CD4-positive, alpha-beta T cell treated with Interleukin-1 beta for 1 hour (primary cell): ENCODE measurements around the gene UQCRH.
A peak's percentile ranks its signal among the peaks of the same experiment; 100 is the strongest.

Source experiments
- DNase-seq, 2 donors: peaks; one replicate each; pipeline ENCODE4 v3.0.0-alpha.2; 2020 to 2022

The UQCRH gene

GRCh38 chr1:46303038-46303871 is at the start of gene UQCRH, which contains the start of gene LRRC41:
UQCRH (plus strand) TSS chr1:46303698; CDS start chr1:46303767, 69 bp downstream.
LRRC41 (minus strand) TSS chr1:46303616; CDS start chr1:46303322, 294 bp downstream.
- peak; percentile 93 to 96 for DNase-seq

DNA sequence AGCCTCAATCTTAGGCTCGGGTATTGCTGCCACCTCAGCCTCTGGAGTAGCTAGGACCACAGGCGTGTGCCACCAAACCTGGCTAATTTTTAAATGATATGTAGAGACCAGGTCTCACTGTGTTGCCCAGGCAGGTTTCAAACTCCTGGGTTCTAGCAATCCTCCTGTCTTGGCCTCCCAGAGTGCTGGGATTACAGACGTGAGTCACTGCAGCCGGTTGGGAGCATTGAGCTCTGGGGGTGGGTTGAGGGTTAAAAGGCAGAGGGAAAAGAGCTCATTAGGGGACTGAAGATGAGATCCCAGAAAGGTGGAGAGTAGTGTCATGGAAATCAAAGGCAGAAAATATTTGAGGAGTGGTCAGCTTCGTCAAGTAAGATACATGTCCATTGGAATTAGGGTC is 48.8 kb upstream of the UQCRH start:
- DNase-seq = no peak

- no peak for DNase-seq
Observed at GRCh38 chr1:46256523-46256922, 47.0 kb upstream of the UQCRH start.

DNA sequence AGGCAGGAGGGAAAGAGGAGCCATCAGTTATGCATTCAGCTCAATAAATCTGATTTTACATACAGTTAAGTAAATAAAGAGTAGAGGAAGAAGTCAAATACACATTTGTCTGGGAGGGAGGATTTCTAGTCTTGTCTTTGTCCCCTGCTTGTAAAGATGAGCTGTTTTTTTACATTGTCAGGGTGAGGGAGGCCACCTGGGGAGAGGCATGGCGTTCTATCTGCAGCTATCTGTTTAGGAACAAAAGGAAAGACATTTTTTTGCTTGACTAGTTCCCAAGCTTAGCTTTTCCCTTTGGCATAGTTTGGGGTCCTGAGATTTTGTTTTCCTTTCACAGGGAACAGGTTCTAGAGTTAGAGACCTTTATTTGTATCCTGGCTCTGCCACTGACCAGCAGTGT is 41.0 kb upstream of the UQCRH start:
- no peak for DNase-seq

GRCh38 chr1:46263146-46263545 is 40.4 kb upstream of the UQCRH start:
- DNase-seq = no peak

GRCh38 chr1:46268578-46268977 is 34.9 kb upstream of the UQCRH start:
- no peak for DNase-seq

DNA sequence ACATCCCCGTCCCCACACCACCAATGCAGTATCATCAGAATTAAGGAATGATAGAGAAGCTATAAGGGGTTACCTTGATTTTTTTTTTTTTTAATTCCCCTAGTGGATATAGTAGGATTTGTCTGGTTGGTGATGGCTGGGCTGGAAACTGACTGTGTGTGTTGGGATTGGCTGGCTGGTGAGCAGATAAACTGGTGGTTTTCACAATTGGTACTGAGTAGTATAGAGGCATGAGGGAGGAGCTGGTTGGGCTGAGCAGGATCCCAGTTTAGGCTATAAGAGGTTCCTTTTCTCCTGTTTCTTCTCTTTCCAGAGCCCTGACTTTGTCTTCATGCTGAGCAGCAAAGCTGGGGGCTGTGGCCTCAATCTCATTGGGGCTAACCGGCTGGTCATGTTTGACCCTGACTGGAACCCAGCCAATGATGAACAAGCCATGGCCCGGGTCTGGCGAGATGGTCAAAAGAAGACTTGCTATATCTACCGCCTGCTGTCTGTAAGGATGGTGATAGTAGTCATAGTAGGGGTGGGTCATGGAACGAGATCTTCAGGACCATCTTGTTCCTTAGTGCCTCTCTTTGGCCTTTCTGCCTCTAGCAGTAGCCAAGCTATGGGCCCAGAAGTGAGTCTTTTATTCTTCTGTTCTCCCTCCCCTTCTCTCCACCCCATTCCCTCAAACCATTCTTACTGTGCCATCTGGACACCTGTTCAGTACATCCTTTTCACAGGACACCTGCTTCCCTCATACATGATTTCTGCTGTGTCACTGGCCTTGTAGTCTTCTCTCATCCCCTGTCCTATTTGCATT is 29.1 kb upstream of the UQCRH start:
- DNase-seq = no peak

GRCh38 chr1:46275030-46275337 is 28.5 kb upstream of the UQCRH start:
- no peak for DNase-seq

DNA sequence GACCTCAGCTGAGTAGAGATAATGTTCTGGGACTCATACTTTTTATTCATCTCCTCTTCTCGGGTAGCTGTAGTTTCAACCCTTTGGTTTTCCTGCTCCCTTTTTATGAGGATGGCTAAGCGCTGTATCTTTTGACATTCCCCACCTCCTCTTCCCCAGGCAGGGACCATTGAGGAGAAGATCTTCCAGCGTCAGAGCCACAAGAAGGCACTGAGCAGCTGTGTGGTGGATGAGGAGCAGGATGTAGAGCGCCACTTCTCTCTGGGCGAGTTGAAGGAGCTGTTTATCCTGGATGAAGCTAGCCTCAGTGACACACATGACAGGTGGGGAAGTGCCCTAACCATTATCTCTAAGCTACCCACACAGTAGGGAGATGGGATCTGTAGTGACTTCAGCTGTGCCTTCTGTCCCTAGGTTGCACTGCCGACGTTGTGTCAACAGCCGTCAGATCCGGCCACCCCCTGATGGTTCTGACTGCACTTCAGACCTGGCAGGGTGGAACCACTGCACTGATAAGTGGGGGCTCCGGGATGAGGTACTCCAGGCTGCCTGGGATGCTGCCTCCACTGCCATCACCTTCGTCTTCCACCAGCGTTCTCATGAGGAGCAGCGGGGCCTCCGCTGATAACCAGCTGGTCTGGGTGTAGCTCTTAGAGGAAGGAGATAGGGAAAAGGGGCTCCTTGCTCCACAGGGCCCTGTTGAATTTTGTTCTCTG is 25.7 kb upstream of the UQCRH start:
- DNase-seq = no peak

DNA sequence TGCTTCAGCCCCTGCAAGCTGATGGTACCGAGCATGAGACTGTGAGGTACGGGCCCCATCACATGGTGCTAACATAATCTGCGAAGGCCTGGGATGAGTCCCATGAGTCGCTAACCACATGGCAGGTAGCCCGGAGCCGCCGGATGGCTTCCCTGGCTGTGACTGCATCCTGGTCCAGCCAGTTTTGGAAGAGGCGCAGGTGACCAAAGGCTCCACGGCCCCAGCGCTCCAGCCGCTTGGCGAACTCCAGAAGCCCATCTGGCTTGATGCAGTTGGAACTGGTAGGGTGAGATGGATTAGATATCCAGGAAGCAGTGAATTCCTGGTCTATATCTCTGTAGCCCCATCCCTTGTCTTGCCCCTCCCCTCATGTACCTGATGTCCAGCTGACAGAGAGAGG is 24.7 kb upstream of the UQCRH start:
- no peak for DNase-seq

GRCh38 chr1:46280092-46280491 is 23.4 kb upstream of the UQCRH start:
- DNase-seq = no peak

DNA sequence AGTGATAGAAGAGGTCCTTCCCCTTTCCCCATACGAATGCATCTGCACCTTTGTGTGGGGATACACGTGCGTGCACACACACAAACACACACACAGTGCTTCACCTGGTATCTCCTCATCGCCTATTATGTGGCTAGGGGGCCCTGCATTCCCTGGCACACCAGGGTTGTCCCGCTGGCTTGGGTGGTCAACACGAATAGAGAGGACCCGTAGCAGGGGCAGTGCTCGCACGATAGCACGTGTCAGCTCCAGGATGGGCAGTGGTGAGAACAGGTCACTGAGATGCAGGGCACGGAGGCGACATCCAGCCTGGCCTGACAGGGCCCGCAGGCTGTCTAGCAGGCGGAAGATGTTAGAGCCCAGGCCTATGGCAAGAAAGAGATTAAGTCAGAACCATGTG is 22.5 kb upstream of the UQCRH start:
- no peak for DNase-seq

- DNase-seq = no peak
Observed at GRCh38 chr1:46284058-46284457, 19.4 kb upstream of the UQCRH start.

GRCh38 chr1:46284597-46285564 is 18.6 kb upstream of the UQCRH start:
- DNase-seq = no peak

- peak in 1 of 2 donors; percentile 9 for DNase-seq
Observed at GRCh38 chr1:46285730-46286477, 17.6 kb upstream of the UQCRH start.

DNA sequence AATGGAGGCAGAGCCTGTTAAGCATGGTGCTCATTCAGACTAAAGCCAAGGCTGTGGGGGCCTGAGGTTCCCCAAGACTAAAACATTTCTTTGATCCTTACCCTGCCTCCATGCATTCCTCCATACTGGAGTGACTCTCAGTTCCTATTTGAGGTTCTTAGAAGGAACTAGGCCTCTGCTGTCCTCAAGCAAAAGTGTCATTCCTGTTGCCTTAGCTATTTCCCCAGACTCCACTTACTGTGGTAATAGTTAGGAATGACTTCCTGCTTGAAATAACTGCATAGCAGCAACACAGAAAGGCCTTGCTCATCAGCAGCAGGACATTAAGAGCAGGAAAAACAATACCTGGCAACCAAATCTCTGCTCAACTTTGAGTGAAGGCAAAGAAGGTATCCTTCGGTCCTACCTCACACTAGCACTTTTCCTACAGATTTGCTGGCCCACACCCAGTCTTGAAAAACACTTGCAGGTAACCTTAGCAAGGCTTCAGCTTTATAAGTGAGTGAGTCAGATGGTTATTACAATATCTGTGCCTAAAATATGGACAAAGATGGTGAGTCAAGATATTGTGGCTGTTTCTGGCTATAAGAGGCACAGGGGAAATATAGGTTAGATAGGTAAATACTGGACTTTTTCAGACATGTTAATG is 14.9 kb upstream of the UQCRH start:
- no peak for DNase-seq

DNA sequence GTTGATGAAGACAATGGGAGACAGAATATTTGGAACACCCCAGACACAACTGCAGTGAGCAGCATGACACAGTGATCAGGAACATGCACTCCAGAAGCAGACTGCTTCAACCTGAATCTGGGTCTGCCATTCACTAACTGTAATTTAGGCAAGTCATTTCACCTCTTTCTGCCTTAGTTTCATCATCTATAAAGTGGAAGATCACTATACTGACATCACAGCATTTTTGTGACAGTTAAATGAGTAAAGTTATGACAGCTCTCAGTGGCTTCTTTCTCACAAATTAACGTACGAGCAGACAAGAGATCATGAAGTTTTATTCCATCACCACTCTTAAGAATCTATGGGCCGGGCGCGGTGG is 14.4 kb upstream of the UQCRH start:
- DNase-seq = no peak

GRCh38 chr1:46289976-46290375 is 13.5 kb upstream of the UQCRH start:
- no peak for DNase-seq

GRCh38 chr1:46295306-46295705 is 8.2 kb upstream of the UQCRH start:
- DNase-seq = no peak

- no peak for DNase-seq
Observed at GRCh38 chr1:46298387-46298786, 5.1 kb upstream of the UQCRH start.
